HTR-8/SVneo (cell line): ENCODE data around the gene PHACTR1.

ENCODE experiments used
- DNase-seq: peaks from one replicate; pipeline ENCODE4 v3.0.0; 2011; ENCODE audit warnings: low spot score, mixed read lengths; ENCODE audit not compliant: insufficient read length
- FAIRE-seq: peaks from 2 replicates; lab custom pipeline; 2011; peaks lifted over from hg19 to GRCh38; lab: Jason Lieb, UNC

PHACTR1 gene

GRCh38 chr6:12844284-12845223 lies 128.0 kb downstream of the PHACTR1 start:
- DNase-seq (peak; percentile 20), FAIRE-seq (no peak)

GRCh38 chr6:12845224-12846004 lies 128.8 kb downstream of the PHACTR1 start:
- FAIRE-seq (no peak), DNase-seq (no peak)

GRCh38 chr6:12848964-12849808 lies 132.6 kb downstream of the PHACTR1 start:
- FAIRE-seq (no peak), DNase-seq (no peak)

- DNase-seq (no peak), FAIRE-seq (no peak)
These were observed 133.2 kb downstream of the PHACTR1 start for GRCh38 chr6:12849809-12850198.

- FAIRE-seq (no peak), DNase-seq (no peak)
These were observed 134.6 kb downstream of the PHACTR1 start for GRCh38 chr6:12851123-12851695.

GRCh38 chr6:12861603-12862002 lies 145.0 kb downstream of the PHACTR1 start:
- FAIRE-seq: no peak
- DNase-seq: no peak

- FAIRE-seq (no peak), DNase-seq (no peak)
These were observed 148.6 kb downstream of the PHACTR1 start for GRCh38 chr6:12865117-12865516.

GRCh38 chr6:12865671-12866181 lies 149.2 kb downstream of the PHACTR1 start:
- no peak for FAIRE-seq
- no peak for DNase-seq

GRCh38 chr6:12866422-12867029 lies 150.0 kb downstream of the PHACTR1 start:
- FAIRE-seq: no peak

GRCh38 chr6:12869816-12870432 lies 153.4 kb downstream of the PHACTR1 start:
- no peak for FAIRE-seq
- no peak for DNase-seq

More at GRCh38 chr6:12866422-12867029, 150.0 kb downstream of the PHACTR1 start:
- no peak for DNase-seq

GRCh38 chr6:12873691-12874090 lies 157.1 kb downstream of the PHACTR1 start:
- DNase-seq: no peak
- FAIRE-seq: no peak

GRCh38 chr6:12875051-12875450 lies 158.5 kb downstream of the PHACTR1 start:
- no peak for FAIRE-seq
- DNase-seq: no peak

- DNase-seq: no peak
- FAIRE-seq: no peak
These were observed 162.2 kb downstream of the PHACTR1 start for GRCh38 chr6:12878741-12879140.

GRCh38 chr6:12882761-12883290 lies 166.3 kb downstream of the PHACTR1 start:
- DNase-seq (no peak), FAIRE-seq (no peak)

GRCh38 chr6:12884983-12885382 lies 168.4 kb downstream of the PHACTR1 start:
- DNase-seq (no peak), FAIRE-seq (no peak)

- DNase-seq (no peak), FAIRE-seq (no peak)
These were observed 170.6 kb downstream of the PHACTR1 start for GRCh38 chr6:12886961-12887775.

- FAIRE-seq (no peak), DNase-seq (no peak)
These were observed 173.7 kb downstream of the PHACTR1 start for GRCh38 chr6:12890171-12890790.
